Neuronal stem cell (in vitro differentiated cells): Measurements from ENCODE around the gene CFAP54.

Source experiments
- DNase-seq: peaks from one replicate; pipeline ENCODE4 v3.0.0-alpha.2; 2013; ENCODE audit warnings: low spot score
- H2AFZ ChIP-seq: one replicate; pipeline ENCODE4 v1.6.1; 2013; ENCODE audit warnings: mild to moderate bottlenecking, low read length, inconsistent platforms
- H2AK5ac ChIP-seq: 2 replicates; pipeline ENCODE4 v1.6.1; 2013; ENCODE audit warnings: low read depth, mild to moderate bottlenecking, inconsistent platforms, low read length, moderate library complexity, mixed read lengths
- H2BK120ac ChIP-seq: 2 replicates; pipeline ENCODE4 v1.6.1; 2013; ENCODE audit warnings: low read depth, mild to moderate bottlenecking, inconsistent platforms, low read length, moderate library complexity, mixed read lengths
- H2BK12ac ChIP-seq: one replicate; pipeline ENCODE4 v1.6.1; 2013; ENCODE audit warnings: low read length, inconsistent platforms
- H2BK15ac ChIP-seq: 2 replicates; pipeline ENCODE4 v1.6.1; 2013; ENCODE audit warnings: mild to moderate bottlenecking, low read length, inconsistent platforms, mixed read lengths
- H2BK5ac ChIP-seq: one replicate; pipeline ENCODE4 v1.6.1; 2013; ENCODE audit warnings: inconsistent platforms, mild to moderate bottlenecking, low read length, moderate library complexity
- H3K14ac ChIP-seq: one replicate; pipeline ENCODE4 v1.6.1; 2013; ENCODE audit warnings: low read length, inconsistent platforms
- H3K18ac ChIP-seq: 2 replicates; pipeline ENCODE4 v1.6.1; 2013; ENCODE audit warnings: low read length, inconsistent platforms
- H3K23ac ChIP-seq: 2 replicates; pipeline ENCODE4 v1.6.1; 2013; ENCODE audit warnings: low read depth, mild to moderate bottlenecking, mixed read lengths, low read length, inconsistent platforms; ENCODE audit not compliant: poor library complexity
- H3K27ac ChIP-seq: replicated peaks from 3 replicates; pipeline ENCODE4 v1.5.1; 2013; ENCODE audit warnings: low read length, inconsistent platforms
- H3K27me3 ChIP-seq, 3 experiments: 2 replicates each; pipeline ENCODE4 v1.6.1; 2013; ENCODE audit warnings: low read length in 3 of 3, mild to moderate bottlenecking in 2 of 3, inconsistent platforms in 1 of 3, low read depth in 1 of 3, mixed read lengths in 1 of 3, moderate library complexity in 1 of 3; ENCODE audit not compliant: control insufficient read depth in 3 of 3, insufficient read depth in 3 of 3
- H3K36me3 ChIP-seq, 2 donors: replicated peaks in 1 of 2; 2 replicates each; pipeline ENCODE4 v1.6.1; 2013; ENCODE audit warnings: low read length in 2 of 2; ENCODE audit not compliant: control insufficient read depth in 2 of 2, insufficient read depth in 2 of 2
- H3K4ac ChIP-seq: 2 replicates; pipeline ENCODE4 v1.6.1; 2013; ENCODE audit warnings: inconsistent platforms, mild to moderate bottlenecking, low read length, moderate library complexity
- H3K4me1 ChIP-seq, 2 donors: 1 replicate in 1 of 2; 2 replicates in 1 of 2; pipeline ENCODE4 v1.6.1; 2013; ENCODE audit warnings: low read length in 2 of 2, low read depth in 1 of 2; ENCODE audit not compliant: control insufficient read depth in 2 of 2, insufficient read depth in 1 of 2
- H3K4me2 ChIP-seq: one replicate; pipeline ENCODE4 v1.6.1; 2013; ENCODE audit warnings: mild to moderate bottlenecking, low read length, inconsistent platforms; ENCODE audit not compliant: insufficient read depth, poor library complexity, severe bottlenecking
- H3K4me3 ChIP-seq, 2 donors: 2 replicates each; pipeline ENCODE4 v1.5.1; 2013; ENCODE audit warnings: low read length in 2 of 2, mild to moderate bottlenecking in 2 of 2, inconsistent platforms in 1 of 2, moderate library complexity in 1 of 2
- H3K79me1 ChIP-seq: one replicate; pipeline ENCODE4 v1.6.1; 2013; ENCODE audit warnings: low read depth, mild to moderate bottlenecking, inconsistent platforms, low read length, moderate library complexity
- H3K9ac ChIP-seq: one replicate; pipeline ENCODE4 v1.6.1; 2013; ENCODE audit warnings: mild to moderate bottlenecking, low read depth, low read length, inconsistent platforms; ENCODE audit not compliant: poor library complexity
- H3K9me3 ChIP-seq, 2 donors: replicated peaks in 1 of 2; 2 replicates each; pipeline versions ENCODE3 to v1.6.1; 2013; ENCODE audit warnings: low read length in 2 of 2, mild to moderate bottlenecking in 2 of 2, inconsistent platforms in 1 of 2, low read depth in 1 of 2, mixed read lengths in 1 of 2, moderate library complexity in 1 of 2; ENCODE audit not compliant: control insufficient read depth in 2 of 2, insufficient read depth in 1 of 2
- H4K8ac ChIP-seq: one replicate; pipeline ENCODE4 v1.6.1; 2013; ENCODE audit warnings: low read depth, mild to moderate bottlenecking, inconsistent platforms, low read length, moderate library complexity
- H4K91ac ChIP-seq: one replicate; pipeline ENCODE4 v1.6.1; 2013; ENCODE audit warnings: low read length, low read depth, mild to moderate bottlenecking, inconsistent platforms; ENCODE audit not compliant: poor library complexity
- WGBS, 2 donors: extraction: QIAGEN DNeasy Blood & Tissue Kit; methylation state at CpG; one replicate each; pipeline ENCODE4 v1.1.7; 2013; ENCODE audit warnings: missing lambda C conversion rate in 2 of 2, mixed read lengths in 1 of 2; ENCODE audit not compliant: insufficient read length in 2 of 2, insufficient replicate concordance in 1 of 2; ENCODE audit errors: extremely low coverage in 2 of 2; 5-methylcytosine and 5-hydroxymethylcytosine counted together

CFAP54 gene

DNA sequence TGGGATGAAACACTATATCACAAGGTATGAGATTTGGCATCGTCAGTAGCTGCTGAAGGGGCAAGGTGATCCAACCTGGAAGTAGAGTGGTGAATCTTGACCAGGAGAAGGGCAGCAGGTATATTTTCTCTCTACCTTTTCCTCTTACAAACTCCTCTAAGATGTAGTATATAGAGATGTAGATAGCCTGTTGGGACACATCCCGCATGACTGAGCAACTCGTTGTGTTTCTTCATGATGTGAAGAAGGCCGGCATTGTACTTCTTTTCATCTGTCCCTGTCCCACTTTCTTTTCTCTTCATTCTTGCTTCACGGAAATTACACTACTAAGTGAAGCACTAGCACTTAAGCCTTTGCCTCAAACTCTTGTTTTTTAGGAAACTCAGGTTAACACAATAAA is 7.3 kb upstream of the CFAP54 start:
- H3K14ac ChIP-seq = no peak overlapping the region
- no peak overlapping the region for H3K4me2 ChIP-seq
- H3K4ac ChIP-seq = no peak overlapping the region
- H3K27me3 ChIP-seq = no peaks in the 10 kb centered on the region
- no CpG with 5 or more reads among the region's 5 CpGs for WGBS, 2 donors
- H2AFZ ChIP-seq = no peak overlapping the region
- no peak overlapping the region for H2BK120ac ChIP-seq
- H2BK12ac ChIP-seq = no peak overlapping the region
- no peaks in the 10 kb centered on the region for H3K79me1 ChIP-seq
- no peaks in the 10 kb centered on the region for H3K9me3 ChIP-seq
- H3K9ac ChIP-seq = no peak overlapping the region
- H2BK5ac ChIP-seq = no peak overlapping the region
- H3K4me1 ChIP-seq = peaks cover 0 to 1% of the 10 kb centered on the region in 2 donors
- no peak for DNase-seq
- no peak overlapping the region for H4K91ac ChIP-seq
- no peak overlapping the region for H4K8ac ChIP-seq
- no peak overlapping the region for H3K27ac ChIP-seq
- no peak overlapping the region for H3K4me3 ChIP-seq
- no peak overlapping the region for H3K18ac ChIP-seq
- no peak overlapping the region for H3K23ac ChIP-seq
- no peaks in the 10 kb centered on the region for H3K36me3 ChIP-seq
- H2AK5ac ChIP-seq = no peak overlapping the region
- H2BK15ac ChIP-seq = no peak overlapping the region

DNA sequence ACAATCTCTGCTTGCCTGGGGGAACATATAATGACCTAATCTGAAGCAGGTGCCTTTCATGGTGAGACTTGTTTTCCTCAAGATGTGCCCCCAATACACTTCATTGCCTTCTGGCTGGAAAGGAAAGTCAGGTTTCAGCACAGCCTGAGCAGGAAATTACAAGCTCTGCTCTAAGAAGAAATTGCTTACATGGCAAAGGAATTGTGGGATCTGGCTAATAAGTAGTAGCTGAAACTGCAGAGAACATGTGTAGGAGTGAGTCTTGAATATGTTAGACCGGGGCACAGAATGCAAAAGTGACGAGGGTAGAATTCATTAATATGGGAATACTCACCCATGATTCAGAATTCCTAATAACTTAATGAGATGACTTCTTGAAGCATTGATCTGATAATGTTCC is 6.3 kb upstream of the CFAP54 start:
- Histone ChIP-seq H3K36me3 (no peaks in the 10 kb centered on the region), H3K4me3 (no peak overlapping the region), H3K23ac (no peak overlapping the region), H2AFZ (no peak overlapping the region), H3K18ac (no peak overlapping the region), H3K27ac (no peak overlapping the region), H2AK5ac (no peak overlapping the region), H3K9ac (no peak overlapping the region), H3K4me2 (no peak overlapping the region), H3K27me3 (peaks cover 0 to 2% (median 0%) of the 10 kb centered on the region in 3 experiments), H2BK12ac (no peak overlapping the region), H3K9me3 (no peaks in the 10 kb centered on the region), H2BK120ac (no peak overlapping the region), H3K14ac (no peak overlapping the region), H3K4me1 (peaks cover 0 to 1% of the 10 kb centered on the region in 2 donors), H4K8ac (no peak overlapping the region), H4K91ac (no peak overlapping the region), H3K4ac (no peak overlapping the region), H3K79me1 (no peaks in the 10 kb centered on the region), H2BK15ac (no peak overlapping the region), H2BK5ac (no peak overlapping the region)
- no CpG with 5 or more reads among the region's 2 CpGs for WGBS, 2 donors
- no peak for DNase-seq

DNA sequence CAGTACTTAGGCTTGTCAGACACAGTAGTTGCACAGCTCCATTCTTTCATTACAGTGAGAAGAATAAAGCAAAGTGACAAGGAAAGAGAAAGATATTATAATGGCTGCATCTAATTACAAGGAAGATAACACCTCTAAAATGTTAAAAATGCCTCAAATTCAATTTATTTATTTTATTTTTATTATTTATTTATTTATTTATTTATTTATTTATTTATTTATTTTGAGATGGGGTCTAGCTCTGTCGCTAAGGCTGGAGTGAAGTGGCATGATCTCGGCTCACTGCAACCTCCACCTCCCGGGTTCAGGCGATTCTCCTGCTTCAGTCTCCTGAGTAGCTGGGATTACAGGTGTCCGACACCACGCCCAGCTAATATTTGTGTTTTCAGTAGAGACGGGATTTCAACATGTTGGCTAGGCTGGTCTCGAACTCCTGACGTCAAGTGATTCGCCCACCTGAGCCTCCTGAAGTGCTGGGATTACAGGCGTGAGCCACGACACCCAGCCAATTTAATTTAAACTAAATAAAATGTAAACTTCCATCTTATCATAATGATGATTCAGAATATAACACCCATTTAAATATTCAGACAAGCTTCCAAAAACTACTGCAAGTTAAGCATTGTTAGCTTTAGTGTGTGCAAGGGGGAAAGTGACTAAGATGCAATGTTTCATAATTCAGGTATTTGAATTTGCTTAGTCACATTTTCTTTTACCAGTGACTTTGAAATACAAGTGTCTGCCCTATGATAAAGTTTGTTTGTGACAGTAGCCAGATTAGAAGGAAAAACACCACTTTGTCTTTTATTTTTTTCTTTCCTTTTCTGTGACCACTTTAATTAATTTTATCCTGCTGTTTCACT is 2.4 kb upstream of the CFAP54 start:
- H2BK15ac ChIP-seq = no peak overlapping the region
- no peak overlapping the region for H3K9ac ChIP-seq
- H3K9me3 ChIP-seq = no peaks in the 10 kb centered on the region
- no peak for DNase-seq
- H3K14ac ChIP-seq = no peak overlapping the region
- H2BK120ac ChIP-seq = no peak overlapping the region
- H3K18ac ChIP-seq = no peak overlapping the region
- H2AFZ ChIP-seq = no peak overlapping the region
- no peaks in the 10 kb centered on the region for H3K36me3 ChIP-seq
- H3K23ac ChIP-seq = no peak overlapping the region
- H3K4ac ChIP-seq = no peak overlapping the region
- H2BK12ac ChIP-seq = no peak overlapping the region
- no peaks in the 10 kb centered on the region for H3K79me1 ChIP-seq
- WGBS, 2 donors = no CpG with 5 or more reads among the region's 12 CpGs
- H2BK5ac ChIP-seq = no peak overlapping the region
- no peak overlapping the region for H4K8ac ChIP-seq
- peaks cover 0 to 6% (median 0%) of the 10 kb centered on the region in 3 experiments for H3K27me3 ChIP-seq
- no peak overlapping the region for H3K4me2 ChIP-seq
- H3K4me1 ChIP-seq = peaks cover 1 to 3% of the 10 kb centered on the region in 2 donors
- no peak overlapping the region for H3K4me3 ChIP-seq
- H4K91ac ChIP-seq = no peak overlapping the region
- H3K27ac ChIP-seq = no peak overlapping the region
- H2AK5ac ChIP-seq = no peak overlapping the region

DNA sequence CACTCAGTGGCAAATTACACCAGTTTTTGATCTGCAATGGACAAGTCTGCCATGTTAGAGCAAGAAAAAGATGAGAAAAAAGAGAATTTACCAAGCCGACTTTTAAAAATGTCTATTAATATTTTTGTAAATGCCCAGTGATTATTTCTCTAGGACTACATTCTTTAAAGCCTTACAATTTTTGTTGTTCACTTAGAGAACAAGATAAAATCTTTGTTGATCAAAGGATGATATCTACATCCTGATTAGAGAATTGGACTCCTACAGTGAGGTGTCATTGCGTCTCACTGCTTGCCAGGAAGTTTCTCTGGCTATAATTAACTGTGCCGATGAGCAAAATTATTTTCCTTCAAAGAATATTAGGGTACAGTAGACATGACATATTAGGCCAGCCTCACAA is 1.7 kb upstream of the CFAP54 start:
- Histone ChIP-seq H2AFZ (no peak overlapping the region), H4K91ac (no peak overlapping the region), H2BK15ac (no peak overlapping the region), H3K4me2 (no peak overlapping the region), H3K36me3 (no peaks in the 10 kb centered on the region), H3K14ac (no peak overlapping the region), H4K8ac (no peak overlapping the region), H2BK120ac (no peak overlapping the region), H3K9ac (no peak overlapping the region), H3K18ac (no peak overlapping the region), H3K27ac (no peak overlapping the region), H3K9me3 (no peaks in the 10 kb centered on the region), H3K27me3 (peaks cover 0 to 6% (median 0%) of the 10 kb centered on the region in 3 experiments), H2BK12ac (no peak overlapping the region), H2BK5ac (no peak overlapping the region), H3K4me3 (no peak overlapping the region), H2AK5ac (no peak overlapping the region), H3K4me1 (peaks cover 1 to 3% of the 10 kb centered on the region in 2 donors), H3K4ac (no peak overlapping the region), H3K79me1 (no peaks in the 10 kb centered on the region), H3K23ac (no peak overlapping the region)
- WGBS, 2 donors = no CpG with 5 or more reads among the region's 3 CpGs
- no peak for DNase-seq
